Measurements from ENCODE around the gene ADM. TPM values are rescaled to one million over a fixed set of nuclear protein-coding genes. Genes with fewer than 3 reads are reported as not detected.

The ADM gene
- total RNA-seq, 1 experiment from 2014 or later, result 101 TPM

GRCh38 chr11:10287766-10288715, 16.8 kb upstream of the ADM start:
- DNase-seq (ENCODE audit: low read depth), result no peak
- in situ Hi-C loops (cut with HindIII; ENCODE audit: low pct_unique_long_range_greater_than_20kb, low sequenced_read_pairs), result no loop called here

GRCh38 chr11:10288881-10289764, 15.8 kb upstream of the ADM start:
- in situ Hi-C loops (cut with HindIII; ENCODE audit: low pct_unique_long_range_greater_than_20kb, low sequenced_read_pairs), result no loop called here
- DNase-seq (ENCODE audit: low read depth), result no peak

- in situ Hi-C loops (cut with HindIII; ENCODE audit: low pct_unique_long_range_greater_than_20kb, low sequenced_read_pairs), result no loop called here
- DNase-seq (ENCODE audit: low read depth), result no peak
Measured at GRCh38 chr11:10289765-10290380, 15.0 kb upstream of the ADM start.

GRCh38 chr11:10291801-10292638, 12.9 kb upstream of the ADM start:
- no peak for DNase-seq (ENCODE audit: low read depth)
- in situ Hi-C loops (cut with HindIII; ENCODE audit: low pct_unique_long_range_greater_than_20kb, low sequenced_read_pairs), result no loop called here

GRCh38 chr11:10293423-10294289, 11.2 kb upstream of the ADM start, which contains the start of gene SBF2:
SBF2 (minus strand) TSS chr11:10294219; CDS start chr11:10294069, 150 bp downstream.
- DNase-seq (ENCODE audit: low read depth), result peak; percentile 79
- in situ Hi-C loops (cut with HindIII; ENCODE audit: low pct_unique_long_range_greater_than_20kb, low sequenced_read_pairs), result no loop called here

- DNase-seq (ENCODE audit: low read depth), result peak; percentile 58
- in situ Hi-C loops (cut with HindIII; ENCODE audit: low pct_unique_long_range_greater_than_20kb, low sequenced_read_pairs), result no loop called here
Measured at GRCh38 chr11:10294290-10294953, 10.5 kb upstream of the ADM start.

- in situ Hi-C loops (cut with HindIII; ENCODE audit: low pct_unique_long_range_greater_than_20kb, low sequenced_read_pairs), result no loop called here
- DNase-seq (ENCODE audit: low read depth), result peak; percentile 50
Measured at GRCh38 chr11:10295064-10295901, 9.6 kb upstream of the ADM start.

- DNase-seq (ENCODE audit: low read depth), result peak; percentile 41
- in situ Hi-C loops (cut with HindIII; ENCODE audit: low pct_unique_long_range_greater_than_20kb, low sequenced_read_pairs), result no loop called here
Measured at GRCh38 chr11:10298342-10298741, 6.5 kb upstream of the ADM start.

GRCh38 chr11:10301656-10302358, 3.1 kb upstream of the ADM start:
- in situ Hi-C loops (cut with HindIII; ENCODE audit: low pct_unique_long_range_greater_than_20kb, low sequenced_read_pairs), result no loop called here
- peak; percentile 76 for DNase-seq (ENCODE audit: low read depth)

GRCh38 chr11:10302359-10302743, 2.5 kb upstream of the ADM start:
- peak; percentile 68 for DNase-seq (ENCODE audit: low read depth)
- in situ Hi-C loops (cut with HindIII; ENCODE audit: low pct_unique_long_range_greater_than_20kb, low sequenced_read_pairs), result no loop called here

GRCh38 chr11:10302744-10303557, 1.9 kb upstream of the ADM start:
- in situ Hi-C loops (cut with HindIII; ENCODE audit: low pct_unique_long_range_greater_than_20kb, low sequenced_read_pairs), result no loop called here

GRCh38 chr11:10303558-10304363, 1.1 kb upstream of the ADM start:
- in situ Hi-C loops (cut with HindIII; ENCODE audit: low pct_unique_long_range_greater_than_20kb, low sequenced_read_pairs), result no loop called here
- DNase-seq (ENCODE audit: low read depth), result peak; percentile 86

More at GRCh38 chr11:10302744-10303557, 1.9 kb upstream of the ADM start:
- peak; percentile 82 for DNase-seq (ENCODE audit: low read depth)

- no peak for DNase-seq (ENCODE audit: low read depth)
- in situ Hi-C loops (cut with HindIII; ENCODE audit: low pct_unique_long_range_greater_than_20kb, low sequenced_read_pairs), result no loop called here
Measured at GRCh38 chr11:10305262-10305963, 540 bp downstream of the ADM start.

All from Caki2 (cell line).